ENCODE results near the gene PHLDA1.
"Not testable (repeated sequence)": the region's sequence is repeated elsewhere in the genome, so short reads cannot be mapped to it uniquely, and the experiment has no call there.

The PHLDA1 gene

DNA sequence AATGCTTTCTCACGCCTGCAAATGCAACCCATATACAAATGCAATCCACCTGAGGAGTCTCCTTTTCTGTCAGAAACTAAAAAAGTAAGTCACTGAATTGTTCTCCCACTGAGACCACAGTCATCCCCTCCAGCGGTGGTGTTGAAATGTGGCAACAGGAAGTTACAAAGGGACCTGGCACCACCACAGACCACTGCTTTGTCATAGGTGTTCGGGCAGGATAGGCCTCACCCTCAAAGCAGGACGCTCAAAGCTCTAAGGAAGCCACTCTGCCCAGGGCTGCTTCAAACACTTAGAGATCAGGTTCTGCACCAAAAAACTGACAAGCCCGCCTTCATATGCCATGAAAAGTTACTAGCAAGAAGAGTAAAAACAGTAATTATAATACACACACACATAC lies 11.3 kb downstream of the PHLDA1 start:
- in situ Hi-C loops (cut with MboI; ENCODE audit: low sequenced_read_pairs), result no loop called here

DNA sequence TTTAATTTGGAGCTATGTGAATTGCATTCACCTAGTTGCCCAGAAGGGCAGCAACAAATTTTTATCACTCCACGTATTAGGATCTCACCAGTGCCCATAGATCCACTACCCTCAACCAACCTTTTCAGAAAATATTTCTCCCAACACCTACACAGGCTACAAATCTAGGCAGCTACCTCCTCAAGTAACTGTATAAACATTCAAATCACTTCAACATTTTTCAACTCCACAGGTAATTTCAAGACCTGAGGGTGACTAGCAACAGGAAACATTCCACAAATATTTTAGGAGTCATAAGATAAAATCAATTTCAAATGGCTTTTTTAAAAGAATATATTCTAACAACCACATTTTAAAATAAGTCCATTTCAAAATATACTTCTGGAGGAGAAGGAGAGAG lies 12.9 kb downstream of the PHLDA1 start:
- in situ Hi-C loops (cut with MboI; ENCODE audit: low sequenced_read_pairs), result no loop called here

DNA sequence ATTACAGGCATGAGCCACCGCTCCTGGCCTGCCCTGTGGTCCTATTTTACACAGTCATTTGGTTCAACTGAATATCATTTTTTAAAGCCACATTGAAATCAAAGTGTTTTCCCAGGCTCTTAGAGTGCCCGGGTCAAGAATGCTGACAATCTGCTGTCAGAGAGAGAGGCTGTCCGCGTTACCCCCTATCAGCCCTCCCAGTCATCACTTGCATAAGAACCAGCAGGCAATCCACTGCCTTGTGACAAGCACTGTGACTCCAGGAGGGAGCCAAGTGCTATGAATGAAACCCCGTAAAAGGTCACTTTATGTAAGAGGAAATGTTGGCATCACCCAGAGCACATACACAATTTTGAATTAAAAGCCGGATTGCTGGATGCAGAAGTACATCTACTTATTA lies 13.5 kb downstream of the PHLDA1 start:
- in situ Hi-C loops (cut with MboI; ENCODE audit: low sequenced_read_pairs), result no loop called here

DNA sequence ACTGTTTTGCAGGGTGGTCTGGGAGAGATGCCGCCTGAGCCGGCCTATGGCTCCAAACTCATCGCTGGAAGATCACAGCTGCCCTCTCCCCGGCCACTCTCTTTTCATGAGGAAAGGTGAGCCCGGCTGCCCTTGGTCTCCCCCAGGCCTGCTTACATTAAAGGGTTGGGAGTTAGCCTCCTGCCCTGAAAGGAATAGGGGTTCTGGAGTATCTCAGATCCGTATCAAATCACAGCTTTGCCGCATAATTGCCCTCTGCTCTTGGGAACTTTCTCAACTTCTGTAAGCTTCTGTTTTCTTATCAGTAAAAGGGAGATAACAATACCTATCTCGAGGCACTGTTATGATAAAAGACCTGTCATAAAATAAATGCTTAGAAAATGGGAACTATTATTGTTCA lies 17.6 kb downstream of the PHLDA1 start:
- in situ Hi-C loops (cut with MboI; ENCODE audit: low sequenced_read_pairs), result no loop called here

DNA sequence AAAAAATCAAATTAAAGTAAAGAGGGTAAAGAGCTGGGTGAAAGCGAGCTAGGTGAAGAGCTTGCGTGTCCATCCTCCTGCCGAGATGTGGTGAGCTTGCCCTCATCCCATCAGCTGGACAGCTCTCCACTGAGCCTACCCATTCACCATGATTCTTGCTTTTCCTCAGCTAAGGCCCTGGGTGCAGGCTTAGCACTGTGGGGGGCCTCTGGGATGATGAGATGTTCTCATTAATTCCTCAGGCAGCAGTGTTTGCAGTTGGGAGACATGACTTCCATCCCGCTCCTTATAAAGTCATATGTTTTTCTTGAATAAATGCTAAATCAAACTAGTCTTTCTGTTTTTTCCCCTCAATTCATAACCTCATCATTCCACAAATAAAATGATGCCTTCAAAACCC lies 18.0 kb downstream of the PHLDA1 start:
- in situ Hi-C loops (cut with MboI; ENCODE audit: low sequenced_read_pairs), result no loop called here

DNA sequence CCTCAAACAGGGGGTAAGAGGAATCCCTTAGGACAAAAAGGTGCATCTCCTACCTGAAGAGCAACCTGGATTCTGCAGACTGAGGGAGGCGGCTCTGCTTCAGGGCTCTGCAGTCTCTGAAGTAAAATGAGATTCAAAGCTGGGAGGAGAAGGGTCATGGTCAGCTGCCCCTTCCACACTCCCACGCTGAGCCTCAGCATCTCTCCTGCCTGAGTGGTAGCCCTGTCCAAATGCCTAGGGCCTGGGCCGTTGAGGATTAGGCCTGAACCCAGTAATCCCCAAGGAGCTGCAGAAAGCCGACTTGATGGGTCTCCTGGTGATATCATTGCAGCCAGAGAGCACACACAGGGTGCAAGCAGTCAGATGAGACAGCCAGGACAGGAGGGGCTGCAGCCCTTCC lies 18.9 kb downstream of the PHLDA1 start:
- in situ Hi-C loops (cut with MboI; ENCODE audit: low sequenced_read_pairs), result no loop called here

DNA sequence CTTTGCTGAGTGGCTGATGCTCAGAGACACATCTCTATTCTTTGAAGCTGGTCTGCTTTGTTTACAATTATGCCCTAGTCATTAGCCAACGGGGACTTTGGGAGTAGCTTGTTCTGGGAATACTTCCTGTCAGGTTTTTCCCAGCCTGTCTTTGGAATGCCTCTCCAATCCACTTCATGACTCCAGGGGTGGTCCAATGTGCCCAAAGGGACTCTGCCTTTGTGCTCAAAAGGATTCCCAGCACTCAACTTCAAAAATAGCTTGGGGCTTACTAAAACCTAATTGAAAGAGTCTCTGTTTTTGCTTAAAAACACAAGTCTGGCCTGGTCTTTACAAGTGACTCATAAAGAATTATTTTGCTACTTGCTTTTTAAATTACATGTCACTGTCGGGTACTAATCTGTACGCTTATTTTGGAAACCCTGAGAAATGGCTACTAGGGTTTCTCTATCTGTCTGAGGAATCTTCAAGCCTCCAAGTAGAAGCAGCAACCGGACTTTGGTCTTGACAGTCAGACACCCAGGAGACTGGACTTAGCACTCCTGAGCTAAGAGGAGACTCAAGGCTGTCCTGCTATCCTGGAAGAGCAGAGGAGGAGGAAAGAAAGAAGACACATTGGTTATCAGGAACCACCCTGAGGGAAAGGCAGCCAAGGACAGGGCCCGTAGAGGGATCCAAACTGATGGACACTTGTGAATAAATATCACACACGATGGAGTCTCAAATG lies 20.7 kb downstream of the PHLDA1 start:
- in situ Hi-C loops (cut with MboI; ENCODE audit: low sequenced_read_pairs), result no loop called here

DNA sequence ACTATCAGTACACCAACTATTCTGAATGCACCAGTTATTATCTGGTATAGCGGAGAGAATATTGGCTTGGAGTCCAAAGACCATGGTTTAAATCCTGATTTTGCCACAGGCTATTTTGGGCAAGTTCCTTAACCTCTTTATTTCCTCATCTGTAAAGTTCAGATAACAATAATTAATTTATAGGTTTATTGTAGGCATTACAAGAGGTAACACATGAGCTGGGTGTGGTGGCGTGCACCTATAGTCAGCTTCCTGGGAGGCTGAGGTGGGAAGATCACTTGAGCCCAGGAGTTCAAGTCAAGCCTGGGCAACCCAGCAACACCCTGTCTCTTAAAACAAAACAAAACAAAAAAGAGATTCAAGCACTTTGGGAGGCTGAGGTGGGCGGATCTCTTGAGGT lies 23.1 kb downstream of the PHLDA1 start:
- in situ Hi-C loops (cut with MboI; ENCODE audit: low sequenced_read_pairs), result no loop called here

DNA sequence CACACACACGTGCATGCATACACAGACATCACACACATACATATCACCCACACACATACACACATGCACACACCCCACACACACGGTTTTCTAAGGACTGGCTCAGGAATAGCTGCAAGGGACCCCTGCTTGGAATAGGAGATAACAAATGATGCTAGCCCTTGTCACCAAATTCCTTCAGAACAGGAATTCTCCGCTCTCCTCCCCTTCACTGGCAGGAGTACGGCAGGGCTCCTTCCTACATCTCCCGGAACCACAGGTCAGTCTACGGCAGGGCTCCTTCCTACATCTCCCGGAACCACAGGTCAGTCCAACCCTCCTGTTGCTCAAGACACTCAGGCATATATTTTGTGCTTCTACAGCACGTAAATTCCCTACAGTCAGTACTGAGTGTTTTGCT lies 23.9 kb downstream of the PHLDA1 start:
- in situ Hi-C loops (cut with MboI; ENCODE audit: low sequenced_read_pairs), result no loop called here

DNA sequence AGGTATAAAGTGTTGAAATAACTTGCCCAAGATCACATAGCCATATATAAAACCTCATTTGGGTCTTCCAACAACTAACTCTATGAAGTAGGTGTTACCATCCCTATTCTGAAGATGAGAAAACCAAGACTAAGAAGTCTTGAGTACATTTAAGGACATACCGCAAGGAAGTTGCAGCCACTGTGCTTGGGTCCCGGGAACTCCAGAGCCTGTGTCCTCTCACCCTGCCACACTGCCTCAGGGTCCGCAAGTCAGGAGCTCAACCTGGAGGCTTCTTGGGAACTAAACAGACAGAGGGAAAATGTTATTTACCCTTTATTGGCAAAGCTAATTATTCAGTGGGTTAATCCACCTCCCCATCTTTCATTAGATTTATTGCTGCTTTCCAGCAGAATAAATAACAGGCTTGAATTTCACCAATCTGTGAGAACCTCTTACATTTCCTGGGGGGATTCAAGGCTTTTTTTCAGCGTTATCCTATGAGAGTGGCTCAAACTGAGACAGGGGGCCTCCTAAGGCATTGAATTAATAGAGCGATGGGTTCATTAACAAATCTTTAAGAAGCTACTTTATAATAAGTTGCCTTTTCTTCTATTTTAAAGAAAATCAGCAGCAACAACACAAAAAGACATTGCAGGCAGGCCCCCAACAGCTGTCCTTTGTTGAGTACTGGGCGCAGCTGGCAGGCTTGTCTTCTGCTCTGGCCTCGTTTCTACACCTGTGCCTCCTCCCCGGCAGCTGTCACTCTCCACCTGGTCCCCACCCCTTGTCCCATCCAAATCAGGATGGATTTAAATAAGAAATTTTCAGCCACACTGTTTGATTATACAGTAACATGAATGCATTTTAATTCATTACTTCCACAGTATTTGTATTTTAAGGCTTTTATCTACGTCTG lies 25.3 kb downstream of the PHLDA1 start:
- in situ Hi-C loops (cut with MboI; ENCODE audit: low sequenced_read_pairs), result no loop called here

DNA sequence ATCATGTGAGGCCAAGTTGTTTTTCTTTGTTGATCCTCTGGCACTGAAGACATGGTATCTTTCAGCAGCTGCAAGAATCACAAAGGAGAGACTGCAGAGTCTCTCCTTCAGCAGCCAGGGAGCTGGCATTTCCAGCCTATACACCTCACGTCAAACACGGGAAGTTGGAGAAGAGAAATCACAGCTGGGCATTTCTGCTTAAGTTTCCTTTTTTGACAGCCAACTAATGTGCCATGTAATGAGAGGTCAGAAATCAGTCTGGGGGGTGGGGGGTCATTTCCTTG lies 28.3 kb downstream of the PHLDA1 start:
- in situ Hi-C loops (cut with MboI; ENCODE audit: low sequenced_read_pairs), result no loop called here

DNA sequence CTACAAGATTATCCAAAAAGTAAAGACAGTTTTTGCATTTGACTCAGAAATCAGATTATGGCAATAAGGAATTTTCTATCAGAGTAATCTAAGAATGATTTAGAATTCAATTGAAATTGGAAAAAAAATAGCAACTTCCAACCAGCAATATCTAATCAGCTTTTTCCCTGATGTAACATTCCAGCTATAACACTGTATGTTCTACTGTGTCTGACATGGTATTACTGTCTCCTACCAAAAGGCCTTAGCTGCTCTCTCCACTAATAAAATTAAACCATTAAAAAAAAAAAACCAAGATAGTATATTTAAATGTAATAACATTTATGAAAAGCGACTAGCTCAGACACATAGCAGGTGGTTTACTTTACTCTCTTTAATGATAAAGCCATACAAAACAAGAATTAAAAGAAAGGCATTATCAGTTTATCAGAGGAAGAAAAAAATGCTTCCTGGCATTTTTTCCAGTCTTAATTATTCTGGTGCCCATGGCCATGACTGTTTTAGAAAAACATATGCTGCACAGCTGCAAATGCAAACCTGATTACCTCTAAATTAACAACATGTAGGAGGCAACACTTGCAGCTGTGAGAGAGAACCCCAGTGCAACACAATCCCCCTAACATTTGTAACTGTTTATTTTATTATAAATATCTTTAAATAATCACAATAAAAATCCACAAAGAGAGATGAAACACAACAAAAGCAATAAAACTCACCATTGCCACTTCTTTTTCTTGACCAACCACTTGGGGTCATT lies 28.8 kb downstream of the PHLDA1 start:
- in situ Hi-C loops (cut with MboI; ENCODE audit: low sequenced_read_pairs), result no loop called here

DNA sequence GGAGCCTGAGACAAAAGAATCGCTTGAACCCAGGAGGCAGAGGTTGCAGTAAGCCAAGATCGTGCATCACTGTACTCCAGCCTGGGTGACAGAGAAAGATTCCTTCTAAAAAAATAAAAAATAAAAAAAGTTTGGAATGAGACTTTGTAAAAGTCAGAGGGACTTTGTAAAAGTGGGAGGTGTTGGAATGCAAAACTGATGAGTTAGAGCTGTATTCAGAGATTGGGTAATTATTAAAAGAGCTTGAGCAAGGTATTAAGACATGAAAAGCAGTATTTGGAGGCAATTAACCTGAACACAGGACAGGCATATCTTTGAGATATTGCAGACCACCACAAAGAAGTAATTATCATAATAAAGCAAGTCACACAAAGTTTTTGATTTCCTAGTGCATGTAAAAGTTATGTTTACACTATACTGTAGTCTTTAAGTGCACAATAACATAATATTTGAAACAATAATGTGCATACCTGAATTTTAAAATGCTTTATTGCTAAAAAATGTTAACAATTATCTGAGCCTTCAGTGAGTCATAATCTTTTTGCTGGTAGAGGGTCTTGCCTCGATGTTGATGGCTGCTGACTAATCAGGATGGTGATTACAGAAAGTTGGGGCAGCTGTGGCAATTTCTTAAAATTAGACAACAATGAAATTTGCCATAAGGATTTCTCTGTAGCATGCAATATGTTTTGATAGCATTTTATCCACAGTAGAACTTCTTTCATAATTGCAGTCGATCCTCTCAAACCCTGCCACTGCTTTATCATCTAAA lies 33.1 kb downstream of the PHLDA1 start:
- in situ Hi-C loops (cut with MboI; ENCODE audit: low sequenced_read_pairs), result no loop called here

DNA sequence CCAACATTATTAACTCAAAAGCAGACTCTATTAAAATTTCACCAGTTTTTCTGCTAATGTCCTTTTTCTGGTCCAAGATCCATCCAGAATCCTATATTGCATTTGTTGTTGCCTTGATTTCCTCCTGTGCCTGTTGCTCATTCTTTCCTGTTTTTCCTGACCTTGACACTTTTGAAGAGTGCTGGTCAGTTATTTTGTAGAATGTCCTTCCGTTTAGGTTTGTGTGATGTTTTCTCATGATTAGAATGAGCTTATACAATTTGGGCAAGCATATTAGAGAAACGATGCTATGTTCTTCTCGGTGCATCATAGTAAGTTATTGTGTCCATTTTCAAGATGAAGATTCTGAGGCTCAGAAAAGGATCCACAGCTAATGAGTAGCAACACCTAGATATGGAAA lies 33.9 kb downstream of the PHLDA1 start:
- in situ Hi-C loops (cut with MboI; ENCODE audit: low sequenced_read_pairs), result no loop called here

DNA sequence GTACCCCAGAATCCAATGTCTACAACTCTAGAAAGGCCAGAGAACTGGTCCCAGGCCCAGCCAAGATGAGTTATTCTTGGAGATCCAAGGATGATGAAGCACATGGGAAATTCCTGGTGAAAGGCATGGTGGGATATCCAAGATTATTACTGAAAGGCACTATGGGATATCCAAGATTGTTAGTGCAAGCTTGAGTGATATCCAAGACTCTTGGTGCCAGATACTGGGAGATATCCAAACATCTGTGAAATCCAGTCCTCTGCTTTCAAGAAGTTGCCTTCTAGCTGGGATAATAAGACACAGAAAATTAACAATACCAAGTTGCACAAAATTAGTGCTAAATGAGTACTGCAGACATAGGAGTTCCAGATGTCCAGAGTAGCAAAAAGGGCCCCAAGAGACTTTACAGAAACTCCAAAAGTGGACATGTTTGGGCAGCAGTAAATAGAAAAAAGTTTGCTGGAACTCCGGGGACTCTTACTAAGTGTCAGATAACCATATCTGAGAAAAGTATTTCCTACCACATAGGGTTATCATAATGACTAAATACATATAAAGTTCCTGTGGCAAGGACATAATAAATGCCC lies 34.6 kb downstream of the PHLDA1 start:
- in situ Hi-C loops (cut with MboI; ENCODE audit: low sequenced_read_pairs), result no loop called here

DNA sequence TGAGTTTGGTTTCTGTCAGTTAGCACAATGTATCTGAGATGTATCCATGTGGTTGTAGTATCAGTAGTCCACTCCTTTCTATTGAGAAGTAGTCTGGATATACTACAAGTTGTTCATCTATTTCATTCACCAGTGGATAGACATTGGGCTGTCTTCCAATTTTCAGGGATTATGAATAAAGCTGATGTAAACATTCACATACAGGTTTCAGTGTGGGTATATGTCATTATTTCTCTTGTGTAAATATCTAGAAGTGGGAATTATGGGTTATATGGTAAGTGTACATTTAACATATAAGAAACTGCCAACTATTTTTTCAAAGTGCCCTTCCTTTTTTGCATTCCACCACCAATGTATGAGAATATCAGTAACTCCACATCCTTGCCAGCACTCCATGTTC lies 35.9 kb downstream of the PHLDA1 start:
- in situ Hi-C loops (cut with MboI; ENCODE audit: low sequenced_read_pairs), result no loop called here

DNA sequence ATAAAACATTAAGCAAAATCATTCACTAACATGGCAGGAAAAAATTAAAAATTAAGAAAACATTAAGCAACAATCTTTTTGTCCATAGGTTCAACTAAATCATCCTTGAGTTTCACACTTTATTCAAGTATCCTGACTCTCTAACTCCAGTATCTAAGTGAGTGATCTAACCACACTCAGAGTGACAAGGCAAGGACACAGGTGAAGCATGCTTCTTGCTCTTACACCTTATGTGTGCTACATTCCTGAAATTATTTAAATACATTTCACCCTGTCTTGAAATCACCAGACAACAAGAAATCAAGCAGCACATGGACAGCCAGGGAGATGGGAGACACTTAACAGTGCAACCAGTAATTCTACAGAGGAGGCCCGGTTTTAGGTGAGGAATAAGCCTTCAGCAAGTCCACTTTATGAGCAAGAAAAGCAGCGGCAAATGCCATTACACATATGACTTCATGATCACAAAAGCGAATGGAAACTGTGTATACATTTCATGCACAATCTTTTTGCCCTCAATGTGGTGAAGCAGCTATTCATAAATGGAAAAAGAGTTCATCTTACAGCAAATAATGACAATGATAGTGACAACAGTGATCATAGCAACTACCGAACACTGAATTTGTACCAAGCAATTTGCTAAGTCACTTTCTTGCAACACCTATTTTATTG lies 37.4 kb downstream of the PHLDA1 start:
- in situ Hi-C loops (cut with MboI; ENCODE audit: low sequenced_read_pairs), result no loop called here

DNA sequence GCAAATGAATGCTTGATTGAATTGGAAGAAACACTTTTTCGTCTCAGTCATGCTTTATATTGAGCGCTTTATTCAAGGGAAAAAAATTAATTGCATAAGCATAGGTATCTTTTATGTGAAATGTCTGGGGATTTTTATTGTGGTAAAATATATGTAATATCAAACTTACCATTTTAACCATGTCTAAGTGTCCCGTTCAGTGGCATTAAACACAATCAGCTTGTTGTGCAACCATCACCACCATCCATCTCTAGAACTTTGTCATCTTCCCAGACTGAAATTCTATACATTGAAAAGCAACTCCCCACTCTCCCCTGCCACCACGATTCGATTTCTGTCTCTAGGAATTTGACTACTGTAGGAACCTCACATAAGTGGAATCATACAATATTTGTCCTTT lies 39.8 kb downstream of the PHLDA1 start:
- in situ Hi-C loops (cut with MboI; ENCODE audit: low sequenced_read_pairs), result no loop called here

DNA sequence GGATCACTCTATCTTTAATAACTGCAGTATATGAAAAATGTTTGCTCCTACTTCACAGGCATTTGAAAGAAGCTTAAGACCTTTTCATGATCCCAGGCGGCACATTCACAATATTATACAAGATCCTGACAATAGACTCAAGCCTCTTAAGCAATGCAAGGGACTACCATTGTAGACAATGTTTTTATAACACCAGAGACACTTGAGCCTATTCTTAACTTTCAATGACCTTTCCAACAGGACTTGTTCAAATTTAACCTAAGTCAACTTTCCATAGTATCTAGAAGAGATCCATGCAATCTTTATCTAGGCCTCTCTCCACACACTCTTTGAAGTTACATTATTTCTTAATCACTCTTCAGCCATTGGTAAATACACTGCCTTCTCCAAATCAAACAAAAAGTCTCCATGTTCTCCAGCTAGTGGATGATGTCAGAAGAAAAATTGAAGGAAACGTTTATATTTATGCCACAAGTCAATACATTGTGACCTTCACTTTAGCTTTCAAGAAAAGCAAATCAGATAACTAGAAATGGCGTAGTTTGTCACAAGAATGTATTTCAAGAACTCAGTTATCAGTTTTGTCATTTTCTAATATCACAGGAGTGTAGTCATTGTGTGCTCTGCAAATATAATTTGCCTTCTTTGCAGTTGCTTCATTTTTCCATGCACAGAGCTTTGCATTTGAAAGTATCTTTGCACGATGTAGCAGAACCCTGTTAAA lies 41.2 kb downstream of the PHLDA1 start:
- in situ Hi-C loops (cut with MboI; ENCODE audit: low sequenced_read_pairs), result no loop called here

DNA sequence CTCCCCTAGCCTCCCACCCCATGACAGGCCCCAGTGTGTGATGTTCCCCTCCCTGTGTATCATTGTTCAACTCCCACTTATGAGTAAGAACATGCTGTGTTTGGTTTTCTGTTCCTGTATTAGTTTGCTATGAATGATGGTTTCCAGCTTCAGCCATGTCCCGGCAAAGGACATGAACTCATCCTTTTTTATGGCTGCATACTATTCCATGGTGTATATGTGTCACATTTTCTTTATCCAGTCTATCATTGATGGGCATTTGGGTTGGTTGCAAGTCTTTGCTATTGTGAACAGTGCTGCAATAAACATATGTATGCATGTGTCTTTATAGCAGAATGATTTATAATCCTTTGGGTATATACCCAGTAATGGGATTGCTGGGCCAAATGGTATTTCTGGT lies 43.9 kb downstream of the PHLDA1 start:
- in situ Hi-C loops (cut with MboI; ENCODE audit: low sequenced_read_pairs), result not testable (repeated sequence)
